Measurements from ENCODE around the gene SLCO4A1.

DNA sequence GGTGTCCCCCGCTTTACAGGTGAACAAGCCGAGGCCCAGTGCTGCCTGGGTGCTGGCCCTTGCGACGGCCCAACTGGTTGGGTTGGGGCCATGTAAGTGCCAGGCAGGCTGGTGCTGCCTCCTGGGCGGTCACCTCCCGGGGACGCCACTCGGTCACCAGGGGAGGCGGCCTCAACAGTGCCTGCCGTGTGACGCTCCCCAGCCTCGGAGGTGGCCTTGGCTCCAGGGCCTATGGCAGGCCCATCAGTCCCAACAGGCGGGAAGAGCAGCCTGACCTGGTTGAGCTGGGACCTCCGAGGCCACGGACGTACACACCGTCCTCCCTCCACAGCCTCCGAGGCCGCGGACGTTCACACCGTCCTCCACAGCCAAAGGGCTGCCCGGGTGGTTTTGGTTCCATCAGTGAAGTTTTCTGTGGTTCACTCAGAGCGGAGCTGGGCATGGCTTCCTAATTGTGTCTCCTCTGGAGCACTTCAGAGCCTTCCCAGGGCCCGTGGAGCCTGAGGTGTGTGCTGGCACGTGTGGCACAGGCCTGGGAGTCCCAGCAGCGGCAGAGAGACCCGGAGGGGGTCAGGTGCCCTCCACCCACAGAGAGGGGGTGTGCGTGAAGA lies 19.3 kb upstream of the SLCO4A1 start:
- TF ChIP-seq, protein P1, sequence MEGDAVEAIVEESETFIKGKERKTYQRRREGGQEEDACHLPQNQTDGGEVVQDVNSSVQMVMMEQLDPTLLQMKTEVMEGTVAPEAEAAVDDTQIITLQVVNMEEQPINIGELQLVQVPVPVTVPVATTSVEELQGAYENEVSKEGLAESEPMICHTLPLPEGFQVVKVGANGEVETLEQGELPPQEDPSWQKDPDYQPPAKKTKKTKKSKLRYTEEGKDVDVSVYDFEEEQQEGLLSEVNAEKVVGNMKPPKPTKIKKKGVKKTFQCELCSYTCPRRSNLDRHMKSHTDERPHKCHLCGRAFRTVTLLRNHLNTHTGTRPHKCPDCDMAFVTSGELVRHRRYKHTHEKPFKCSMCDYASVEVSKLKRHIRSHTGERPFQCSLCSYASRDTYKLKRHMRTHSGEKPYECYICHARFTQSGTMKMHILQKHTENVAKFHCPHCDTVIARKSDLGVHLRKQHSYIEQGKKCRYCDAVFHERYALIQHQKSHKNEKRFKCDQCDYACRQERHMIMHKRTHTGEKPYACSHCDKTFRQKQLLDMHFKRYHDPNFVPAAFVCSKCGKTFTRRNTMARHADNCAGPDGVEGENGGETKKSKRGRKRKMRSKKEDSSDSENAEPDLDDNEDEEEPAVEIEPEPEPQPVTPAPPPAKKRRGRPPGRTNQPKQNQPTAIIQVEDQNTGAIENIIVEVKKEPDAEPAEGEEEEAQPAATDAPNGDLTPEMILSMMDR (conservative IDR thresholded peaks at IDR 0.05; ENCODE audit: low read depth, low read length): no peak
- TF ChIP-seq EZH2 (IDR thresholded peaks at IDR 0.05; ENCODE audit: borderline replicate concordance, low read depth, low read length, poor library complexity, severe bottlenecking): no peak
